OCI-LY1 (cell line): ENCODE data around the gene TIMM44.

Source experiments
- H2AFZ ChIP-seq: fragments of 200-600 bp; sonication (generic), shearing (Covaris generic); 2 replicates; pipeline ENCODE4 v1.6.0; 2014; ENCODE audit warnings: antibody characterized with exemption, mild to moderate bottlenecking, low read length
- H3F3A ChIP-seq: fragments of 200-600 bp; sonication (generic), shearing (Covaris generic); 2 replicates; pipeline ENCODE4 v1.6.0; 2014; ENCODE audit warnings: mild to moderate bottlenecking, antibody characterized with exemption, low read length, moderate library complexity; ENCODE audit not compliant: insufficient read depth
- H3K27ac ChIP-seq: fragments of 200-600 bp; sonication (generic); 2 replicates; pipeline ENCODE4 v1.5.1; 2014; ENCODE audit warnings: low read length, mixed run types, mild to moderate bottlenecking, low read depth; ENCODE audit not compliant: poor library complexity, severe bottlenecking
- H3K27me3 ChIP-seq: fragments of 200-600 bp; sonication (generic); 2 replicates; pipeline ENCODE4 v1.6.0; 2014; ENCODE audit warnings: antibody characterized with exemption, mild to moderate bottlenecking, low read length, moderate library complexity; ENCODE audit not compliant: insufficient read depth
- H3K36me3 ChIP-seq: fragments of 200-600 bp; sonication (generic); 2 replicates; pipeline ENCODE4 v1.6.1; 2014; ENCODE audit warnings: mild to moderate bottlenecking, antibody characterized with exemption, low read length, moderate library complexity, mixed read lengths; ENCODE audit not compliant: insufficient read depth
- H3K4me1 ChIP-seq: fragments of 200-600 bp; sonication (generic); 2 replicates; pipeline ENCODE4 v1.5.1; 2014; ENCODE audit warnings: mild to moderate bottlenecking, low read length, moderate library complexity; ENCODE audit not compliant: insufficient read depth, severe bottlenecking
- H3K4me2 ChIP-seq: fragments of 200-600 bp; sonication (generic), shearing (Covaris generic); 2 replicates; pipeline ENCODE4 v1.6.1; 2014; ENCODE audit warnings: low read length
- H3K4me3 ChIP-seq: fragments of 200-600 bp; sonication (generic); 2 replicates; pipeline ENCODE4 v1.5.1; 2014; ENCODE audit warnings: low read length, low read depth, mild to moderate bottlenecking, mixed read lengths; ENCODE audit not compliant: poor library complexity, severe bottlenecking
- H3K79me2 ChIP-seq: fragments of 200-600 bp; shearing (Covaris generic); 2 replicates; pipeline ENCODE4 v1.6.1; 2016; ENCODE audit warnings: mixed run types, low read length, mixed read lengths; ENCODE audit not compliant: insufficient read depth
- H3K9ac ChIP-seq: fragments of 200-600 bp; sonication (generic), shearing (Covaris generic); 2 replicates; pipeline ENCODE4 v1.6.1; 2014; ENCODE audit warnings: mild to moderate bottlenecking, low read length, mixed read lengths
- H3K9me2 ChIP-seq: fragments of 200-600 bp; sonication (generic), shearing (Covaris generic); 2 replicates; pipeline ENCODE4 v1.6.1; 2014; ENCODE audit warnings: low read depth, mild to moderate bottlenecking, low read length, mixed read lengths
- H3K9me3 ChIP-seq: fragments of 200-600 bp; shearing (Covaris generic); 2 replicates; pipeline ENCODE4 v1.6.1; 2014; ENCODE audit warnings: low read length, mixed read lengths
- H4K20me1 ChIP-seq: fragments of 200-600 bp; sonication (generic), shearing (Covaris generic); 2 replicates; pipeline ENCODE4 v1.6.0; 2016; ENCODE audit warnings: mild to moderate bottlenecking, low read length; ENCODE audit not compliant: insufficient read depth
- EZH2 ChIP-seq: fragments of 200-600 bp; sonication (generic), shearing (Covaris generic); IDR thresholded peaks from 2 replicates; pipeline ENCODE4 v1.8.0; 2017; ENCODE audit warnings: borderline replicate concordance, mixed run types, mild to moderate bottlenecking, antibody characterized with exemption, low read length, moderate library complexity, mixed read lengths
- TF ChIP-seq, protein P1 (sequence below): fragments of 200-600 bp; sonication (generic), shearing (Covaris generic); IDR thresholded peaks from 2 replicates; pipeline ENCODE4 v1.5.1; 2017; ENCODE audit warnings: mild to moderate bottlenecking, antibody characterized with exemption, low read length, moderate library complexity, mixed read lengths

The TIMM44 gene

DNA sequence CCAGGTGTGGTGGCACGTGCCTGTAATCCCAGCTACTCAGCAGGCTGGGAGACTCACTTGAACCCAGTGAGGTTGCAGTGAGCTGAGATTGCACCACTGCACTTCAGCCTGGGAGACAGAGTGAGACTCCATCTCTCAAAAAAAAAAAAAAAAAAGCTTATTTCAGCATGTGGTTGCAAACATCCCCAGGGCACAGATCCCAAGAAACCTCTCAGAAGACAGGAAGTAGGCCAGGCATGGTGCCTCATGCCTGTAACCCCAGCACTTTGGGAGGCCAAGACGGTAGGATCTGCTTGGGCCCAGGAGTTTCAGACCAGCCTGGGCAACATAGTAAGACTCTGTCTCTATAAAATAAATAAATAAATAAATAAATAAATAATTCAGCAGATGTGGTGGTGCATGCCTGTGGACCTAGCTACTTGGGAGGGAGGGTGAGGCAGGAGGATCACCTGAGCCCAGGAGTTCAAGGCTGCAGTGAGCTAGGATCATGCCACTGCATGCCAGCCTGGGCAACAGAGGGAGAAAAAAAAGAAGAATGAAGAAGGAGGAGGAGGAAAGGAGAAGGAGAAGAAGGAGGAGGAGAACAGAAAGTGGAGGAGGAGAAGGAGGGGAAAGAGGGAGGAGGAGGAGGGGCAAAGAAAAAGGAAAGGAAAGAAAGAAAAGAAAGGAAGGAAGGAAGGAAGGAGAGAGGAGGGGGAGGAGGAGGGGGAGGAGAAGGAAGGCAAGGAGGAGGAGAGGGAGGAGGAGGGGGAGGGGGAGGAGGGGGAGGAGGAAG is 59.5 kb downstream of the TIMM44 start:
- H4K20me1 ChIP-seq, result no peaks in the 10 kb centered on the region
- H3K4me2 ChIP-seq, result no peak overlapping the region
- no peak for TF ChIP-seq EZH2
- TF ChIP-seq, protein P1, sequence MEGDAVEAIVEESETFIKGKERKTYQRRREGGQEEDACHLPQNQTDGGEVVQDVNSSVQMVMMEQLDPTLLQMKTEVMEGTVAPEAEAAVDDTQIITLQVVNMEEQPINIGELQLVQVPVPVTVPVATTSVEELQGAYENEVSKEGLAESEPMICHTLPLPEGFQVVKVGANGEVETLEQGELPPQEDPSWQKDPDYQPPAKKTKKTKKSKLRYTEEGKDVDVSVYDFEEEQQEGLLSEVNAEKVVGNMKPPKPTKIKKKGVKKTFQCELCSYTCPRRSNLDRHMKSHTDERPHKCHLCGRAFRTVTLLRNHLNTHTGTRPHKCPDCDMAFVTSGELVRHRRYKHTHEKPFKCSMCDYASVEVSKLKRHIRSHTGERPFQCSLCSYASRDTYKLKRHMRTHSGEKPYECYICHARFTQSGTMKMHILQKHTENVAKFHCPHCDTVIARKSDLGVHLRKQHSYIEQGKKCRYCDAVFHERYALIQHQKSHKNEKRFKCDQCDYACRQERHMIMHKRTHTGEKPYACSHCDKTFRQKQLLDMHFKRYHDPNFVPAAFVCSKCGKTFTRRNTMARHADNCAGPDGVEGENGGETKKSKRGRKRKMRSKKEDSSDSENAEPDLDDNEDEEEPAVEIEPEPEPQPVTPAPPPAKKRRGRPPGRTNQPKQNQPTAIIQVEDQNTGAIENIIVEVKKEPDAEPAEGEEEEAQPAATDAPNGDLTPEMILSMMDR, result no peak
- H3K9me2 ChIP-seq, result no peaks in the 10 kb centered on the region
- no peak overlapping the region for H3K9ac ChIP-seq
- no peaks in the 10 kb centered on the region for H3K36me3 ChIP-seq
- H3K4me3 ChIP-seq, result no peak overlapping the region
- no peak overlapping the region for H2AFZ ChIP-seq
- no peaks in the 10 kb centered on the region for H3K9me3 ChIP-seq
- H3K4me1 ChIP-seq, result no peaks in the 10 kb centered on the region
- H3K79me2 ChIP-seq, result no peaks in the 10 kb centered on the region
- H3K27ac ChIP-seq, result no peak overlapping the region
- H3F3A ChIP-seq, result no peaks in the 10 kb centered on the region
- H3K27me3 ChIP-seq, result no peaks in the 10 kb centered on the region

DNA sequence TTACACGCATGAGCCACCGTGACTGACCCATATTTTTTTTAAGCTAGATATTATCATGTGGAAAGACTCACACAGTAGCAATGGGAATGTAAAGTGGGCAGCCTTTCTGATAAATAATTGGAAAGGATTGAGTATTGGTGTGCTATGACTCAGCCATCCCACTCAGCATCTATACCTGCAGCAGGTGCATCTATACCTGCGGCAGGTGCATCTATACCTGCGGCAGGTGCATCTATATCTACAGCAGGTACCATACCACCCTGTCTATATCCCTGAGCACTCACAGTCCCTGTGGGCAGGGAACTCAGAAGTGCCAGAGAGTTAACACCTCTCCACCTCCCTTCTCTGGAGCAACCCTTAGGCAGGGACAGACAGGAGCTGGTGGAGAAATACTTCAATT is 60.4 kb downstream of the TIMM44 start:
- H3K27ac ChIP-seq, result no peak overlapping the region
- TF ChIP-seq EZH2, result no peak
- TF ChIP-seq, protein P1, result no peak
- no peaks in the 10 kb centered on the region for H3K36me3 ChIP-seq
- no peaks in the 10 kb centered on the region for H4K20me1 ChIP-seq
- H2AFZ ChIP-seq, result no peak overlapping the region
- no peak overlapping the region for H3K4me3 ChIP-seq
- H3K4me2 ChIP-seq, result no peak overlapping the region
- H3K27me3 ChIP-seq, result no peaks in the 10 kb centered on the region
- H3K9me2 ChIP-seq, result no peaks in the 10 kb centered on the region
- no peaks in the 10 kb centered on the region for H3F3A ChIP-seq
- H3K79me2 ChIP-seq, result no peaks in the 10 kb centered on the region
- H3K9ac ChIP-seq, result no peak overlapping the region
- no peaks in the 10 kb centered on the region for H3K9me3 ChIP-seq
- no peaks in the 10 kb centered on the region for H3K4me1 ChIP-seq

DNA sequence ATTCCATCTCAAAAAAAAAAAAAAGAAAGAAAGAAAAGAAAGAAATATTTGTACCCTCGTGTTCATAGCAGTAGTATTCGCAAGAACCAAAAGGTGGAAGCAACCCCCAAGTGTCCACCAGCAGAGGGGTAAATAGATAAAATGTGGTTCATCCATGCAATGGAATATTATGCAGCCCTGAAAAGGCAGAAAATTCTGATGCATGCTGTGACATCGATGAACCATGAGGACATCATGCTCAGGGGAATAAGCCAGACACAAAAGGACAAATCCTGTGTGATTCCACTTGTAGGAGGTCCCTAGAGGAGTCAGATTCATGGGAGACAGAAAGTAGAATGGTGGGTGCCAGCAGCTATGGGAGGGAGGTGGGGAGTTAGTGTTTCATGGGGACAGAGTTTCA is 61.6 kb downstream of the TIMM44 start:
- no peaks in the 10 kb centered on the region for H3F3A ChIP-seq
- H3K9me3 ChIP-seq, result no peaks in the 10 kb centered on the region
- no peaks in the 10 kb centered on the region for H3K27me3 ChIP-seq
- H3K79me2 ChIP-seq, result no peaks in the 10 kb centered on the region
- TF ChIP-seq, protein P1, result no peak
- TF ChIP-seq EZH2, result no peak
- H3K4me1 ChIP-seq, result no peaks in the 10 kb centered on the region
- H3K36me3 ChIP-seq, result no peaks in the 10 kb centered on the region
- H3K9me2 ChIP-seq, result no peaks in the 10 kb centered on the region
- no peaks in the 10 kb centered on the region for H4K20me1 ChIP-seq
- H3K9ac ChIP-seq, result no peak overlapping the region
- no peak overlapping the region for H3K4me3 ChIP-seq
- no peak overlapping the region for H3K4me2 ChIP-seq
- H2AFZ ChIP-seq, result no peak overlapping the region
- no peak overlapping the region for H3K27ac ChIP-seq
